Ovary (tissue), 3 donors: ENCODE measurements around the gene PDE7B.
"Not testable (repeated sequence)": the region's sequence is repeated elsewhere in the genome, so short reads cannot be mapped to it uniquely, and the experiment has no call there.

Experiments used
- EP300 ChIP-seq: sonication (generic); formaldehyde crosslinking; IDR thresholded peaks from one replicate; pipeline ENCODE4 v1.6.1; 2017; ENCODE audit warnings: antibody characterized with exemption
- TF ChIP-seq, protein P1 (sequence below), 3 donors: fragments of 450-650 bp in 2 of 3; fragments of 200-600 bp in 1 of 3; IDR thresholded peaks; one replicate each; pipeline versions ENCODE4 v1.5.1 to v1.8.0; 2016 to 2022; ENCODE audit warnings: antibody characterized with exemption in 3 of 3, mild to moderate bottlenecking in 1 of 3
- donor health status: DM: no; HTN: no; CAD: no.

DNA sequence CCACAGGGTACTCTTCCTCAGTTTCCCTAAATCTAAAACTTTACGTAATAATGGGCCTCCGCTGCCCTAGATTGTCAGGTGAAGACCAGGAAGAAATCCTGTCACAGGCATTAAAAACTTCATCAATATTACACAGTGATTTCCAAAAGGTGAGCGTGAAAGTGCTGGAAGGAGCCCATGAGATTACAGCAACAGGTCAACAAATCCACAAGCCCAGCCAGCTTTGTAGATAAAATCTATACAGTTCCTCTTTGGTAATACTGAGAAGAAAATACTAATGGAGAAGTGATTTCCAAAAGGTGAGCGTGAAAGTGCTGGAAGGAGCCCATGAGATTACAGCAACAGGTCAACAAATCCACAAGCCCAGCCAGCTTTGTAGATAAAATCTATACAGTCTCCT lies 254.3 kb downstream of the PDE7B start:
- TF ChIP-seq, protein P1, sequence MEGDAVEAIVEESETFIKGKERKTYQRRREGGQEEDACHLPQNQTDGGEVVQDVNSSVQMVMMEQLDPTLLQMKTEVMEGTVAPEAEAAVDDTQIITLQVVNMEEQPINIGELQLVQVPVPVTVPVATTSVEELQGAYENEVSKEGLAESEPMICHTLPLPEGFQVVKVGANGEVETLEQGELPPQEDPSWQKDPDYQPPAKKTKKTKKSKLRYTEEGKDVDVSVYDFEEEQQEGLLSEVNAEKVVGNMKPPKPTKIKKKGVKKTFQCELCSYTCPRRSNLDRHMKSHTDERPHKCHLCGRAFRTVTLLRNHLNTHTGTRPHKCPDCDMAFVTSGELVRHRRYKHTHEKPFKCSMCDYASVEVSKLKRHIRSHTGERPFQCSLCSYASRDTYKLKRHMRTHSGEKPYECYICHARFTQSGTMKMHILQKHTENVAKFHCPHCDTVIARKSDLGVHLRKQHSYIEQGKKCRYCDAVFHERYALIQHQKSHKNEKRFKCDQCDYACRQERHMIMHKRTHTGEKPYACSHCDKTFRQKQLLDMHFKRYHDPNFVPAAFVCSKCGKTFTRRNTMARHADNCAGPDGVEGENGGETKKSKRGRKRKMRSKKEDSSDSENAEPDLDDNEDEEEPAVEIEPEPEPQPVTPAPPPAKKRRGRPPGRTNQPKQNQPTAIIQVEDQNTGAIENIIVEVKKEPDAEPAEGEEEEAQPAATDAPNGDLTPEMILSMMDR (IDR thresholded peaks at IDR 0.05) = not testable (repeated sequence)
- not testable (repeated sequence) for TF ChIP-seq EP300
